ENCODE results near the gene GIMAP4.

Gene GIMAP4

DNA sequence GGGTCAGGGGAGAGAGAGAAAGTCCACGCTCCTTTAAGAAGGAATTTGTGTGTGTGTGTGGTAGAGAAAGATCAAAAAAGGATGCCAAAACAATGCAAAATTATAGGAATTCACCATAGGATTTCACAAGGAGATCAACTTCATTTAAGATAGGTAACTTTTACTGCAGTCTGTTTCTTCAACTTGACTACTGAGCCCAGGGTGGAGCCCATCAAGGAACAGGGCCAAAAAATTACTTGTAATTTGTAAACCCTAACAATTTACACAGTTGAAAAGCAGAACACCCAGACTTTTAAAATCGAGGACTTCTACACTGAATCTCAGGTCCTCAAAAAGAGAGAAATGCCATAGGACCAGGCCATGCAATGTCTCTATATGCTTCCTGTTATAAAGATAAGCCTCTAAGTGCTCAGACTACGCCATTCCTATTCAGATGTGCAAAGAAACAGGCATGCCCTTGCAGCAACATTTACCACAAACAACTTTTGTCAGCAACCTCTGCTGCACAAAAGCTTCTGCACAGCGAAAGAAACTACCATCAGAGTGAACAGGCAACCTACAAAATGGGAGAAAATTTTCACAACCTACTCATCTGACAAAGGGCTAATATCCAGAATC is 10.6 kb upstream of the GIMAP4 start:
- no peaks in the 10 kb centered on the region for H3K79me2 ChIP-seq (ENCODE audit: insufficient read depth, low read length)
- H3K9me3 ChIP-seq (ENCODE audit: insufficient read depth, low read length, severe bottlenecking) = peaks cover 32% of the 10 kb centered on the region
- H3K27ac ChIP-seq (ENCODE audit: low read length) = peak overlapping the region; percentile 25
- no peak overlapping the region for H3K4me3 ChIP-seq (ENCODE audit: low read depth in 1 of 2, low read length in 2 of 2)
- peaks cover 17% of the 10 kb centered on the region for H3K4me1 ChIP-seq (ENCODE audit: insufficient read depth, low read length)
- DNase-seq = peak; percentile 29
- no peaks in the 10 kb centered on the region for H3K27me3 ChIP-seq (ENCODE audit: insufficient read depth, low read length, poor library complexity)
- H4K20me1 ChIP-seq (ENCODE audit: insufficient read depth, low read length) = no peaks in the 10 kb centered on the region
- 0 out of 2 replicates have a peak overlapping the region, but pooled peaks have one; percentile 3 for H3K4me2 ChIP-seq (ENCODE audit: insufficient read depth, low read length)
- TF ChIP-seq, protein P1, sequence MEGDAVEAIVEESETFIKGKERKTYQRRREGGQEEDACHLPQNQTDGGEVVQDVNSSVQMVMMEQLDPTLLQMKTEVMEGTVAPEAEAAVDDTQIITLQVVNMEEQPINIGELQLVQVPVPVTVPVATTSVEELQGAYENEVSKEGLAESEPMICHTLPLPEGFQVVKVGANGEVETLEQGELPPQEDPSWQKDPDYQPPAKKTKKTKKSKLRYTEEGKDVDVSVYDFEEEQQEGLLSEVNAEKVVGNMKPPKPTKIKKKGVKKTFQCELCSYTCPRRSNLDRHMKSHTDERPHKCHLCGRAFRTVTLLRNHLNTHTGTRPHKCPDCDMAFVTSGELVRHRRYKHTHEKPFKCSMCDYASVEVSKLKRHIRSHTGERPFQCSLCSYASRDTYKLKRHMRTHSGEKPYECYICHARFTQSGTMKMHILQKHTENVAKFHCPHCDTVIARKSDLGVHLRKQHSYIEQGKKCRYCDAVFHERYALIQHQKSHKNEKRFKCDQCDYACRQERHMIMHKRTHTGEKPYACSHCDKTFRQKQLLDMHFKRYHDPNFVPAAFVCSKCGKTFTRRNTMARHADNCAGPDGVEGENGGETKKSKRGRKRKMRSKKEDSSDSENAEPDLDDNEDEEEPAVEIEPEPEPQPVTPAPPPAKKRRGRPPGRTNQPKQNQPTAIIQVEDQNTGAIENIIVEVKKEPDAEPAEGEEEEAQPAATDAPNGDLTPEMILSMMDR (IDR thresholded peaks at IDR 0.05; ENCODE audit: borderline replicate concordance, extremely low read depth, low read length, poor library complexity, severe bottlenecking) = no peak
- TF ChIP-seq EZH2 (IDR thresholded peaks at IDR 0.05; ENCODE audit: borderline replicate concordance, low read depth, low read length, severe bottlenecking) = no peak
- H3K36me3 ChIP-seq (ENCODE audit: insufficient read depth, low read length) = 0 out of 2 replicates have a peak, but pooled peaks cover 2% of the 10 kb centered on the region
- H3K9ac ChIP-seq (ENCODE audit: low read depth, low read length) = no peak overlapping the region
- ATAC-seq (ENCODE audit: insufficient read depth, low read depth) = peak; percentile 89
- H2AFZ ChIP-seq (ENCODE audit: low read depth, low read length) = peak overlapping the region; percentile 46

DNA sequence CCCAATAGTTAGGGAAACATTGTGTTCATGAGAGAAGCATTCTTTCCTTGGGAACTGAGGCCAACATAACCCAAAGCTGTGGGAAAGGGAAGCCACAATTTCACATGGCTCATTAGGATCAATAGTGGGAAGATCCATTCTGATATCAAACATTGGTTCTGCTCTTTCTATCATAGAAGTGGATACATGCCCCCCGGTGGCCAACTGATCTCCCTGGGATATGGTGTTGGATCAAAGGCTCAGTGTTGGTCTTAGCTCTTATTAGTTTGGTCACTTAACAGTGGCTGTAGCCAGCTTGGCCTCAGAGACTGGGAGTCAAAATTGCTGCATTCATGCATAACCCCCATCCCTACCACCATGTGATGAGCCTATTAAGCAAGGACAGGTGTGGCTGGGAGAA is 6.7 kb upstream of the GIMAP4 start:
- 0 out of 2 replicates have a peak, but pooled peaks cover 2% of the 10 kb centered on the region for H3K36me3 ChIP-seq (ENCODE audit: insufficient read depth, low read length)
- H2AFZ ChIP-seq (ENCODE audit: low read depth, low read length) = no peak overlapping the region
- H3K4me1 ChIP-seq (ENCODE audit: insufficient read depth, low read length) = peaks cover 15% of the 10 kb centered on the region
- no peak overlapping the region for H3K4me3 ChIP-seq (ENCODE audit: low read depth in 1 of 2, low read length in 2 of 2)
- no peaks in the 10 kb centered on the region for H3K79me2 ChIP-seq (ENCODE audit: insufficient read depth, low read length)
- no peaks in the 10 kb centered on the region for H3K27me3 ChIP-seq (ENCODE audit: insufficient read depth, low read length, poor library complexity)
- DNase-seq = no peak
- no peak for TF ChIP-seq EZH2 (IDR thresholded peaks at IDR 0.05; ENCODE audit: borderline replicate concordance, low read depth, low read length, severe bottlenecking)
- TF ChIP-seq, protein P1 (IDR thresholded peaks at IDR 0.05; ENCODE audit: borderline replicate concordance, extremely low read depth, low read length, poor library complexity, severe bottlenecking) = no peak
- no peaks in the 10 kb centered on the region for H4K20me1 ChIP-seq (ENCODE audit: insufficient read depth, low read length)
- H3K9me3 ChIP-seq (ENCODE audit: insufficient read depth, low read length, severe bottlenecking) = peaks cover 21% of the 10 kb centered on the region
- H3K4me2 ChIP-seq (ENCODE audit: insufficient read depth, low read length) = no peak overlapping the region
- H3K27ac ChIP-seq (ENCODE audit: low read length) = no peak overlapping the region
- no peak for ATAC-seq (ENCODE audit: insufficient read depth, low read depth)
- no peak overlapping the region for H3K9ac ChIP-seq (ENCODE audit: low read depth, low read length)

DNA sequence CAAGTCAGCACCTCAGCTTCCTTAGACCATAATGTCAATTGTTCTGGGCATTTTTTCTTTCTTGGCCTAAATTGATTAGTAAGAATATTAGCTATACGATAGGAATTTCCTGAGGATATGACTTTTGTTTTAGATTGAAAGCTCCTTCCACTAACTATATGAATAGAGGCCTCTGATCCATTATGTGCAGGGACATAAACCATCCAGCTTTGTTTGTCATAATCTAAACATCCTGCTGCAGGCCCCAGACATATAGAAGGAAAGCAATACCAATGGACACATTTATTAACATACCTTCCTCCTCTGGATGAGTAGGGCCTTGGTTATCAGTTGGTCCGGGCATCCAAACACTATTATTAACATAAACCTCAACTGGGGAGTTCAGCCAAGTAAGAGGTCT is 4.3 kb upstream of the GIMAP4 start:
- no peak overlapping the region for H3K4me3 ChIP-seq (ENCODE audit: low read depth in 1 of 2, low read length in 2 of 2)
- H3K79me2 ChIP-seq (ENCODE audit: insufficient read depth, low read length) = no peaks in the 10 kb centered on the region
- H2AFZ ChIP-seq (ENCODE audit: low read depth, low read length) = no peak overlapping the region
- no peak for ATAC-seq (ENCODE audit: insufficient read depth, low read depth)
- H3K9ac ChIP-seq (ENCODE audit: low read depth, low read length) = no peak overlapping the region
- H3K4me1 ChIP-seq (ENCODE audit: insufficient read depth, low read length) = peaks cover 4% of the 10 kb centered on the region
- H4K20me1 ChIP-seq (ENCODE audit: insufficient read depth, low read length) = no peaks in the 10 kb centered on the region
- no peak overlapping the region for H3K4me2 ChIP-seq (ENCODE audit: insufficient read depth, low read length)
- 0 out of 2 replicates have a peak, but pooled peaks cover 2% of the 10 kb centered on the region for H3K36me3 ChIP-seq (ENCODE audit: insufficient read depth, low read length)
- H3K27me3 ChIP-seq (ENCODE audit: insufficient read depth, low read length, poor library complexity) = no peaks in the 10 kb centered on the region
- DNase-seq = no peak
- peaks cover 20% of the 10 kb centered on the region for H3K9me3 ChIP-seq (ENCODE audit: insufficient read depth, low read length, severe bottlenecking)
- no peak overlapping the region for H3K27ac ChIP-seq (ENCODE audit: low read length)
- TF ChIP-seq, protein P1 (IDR thresholded peaks at IDR 0.05; ENCODE audit: borderline replicate concordance, extremely low read depth, low read length, poor library complexity, severe bottlenecking) = no peak
- no peak for TF ChIP-seq EZH2 (IDR thresholded peaks at IDR 0.05; ENCODE audit: borderline replicate concordance, low read depth, low read length, severe bottlenecking)

Data from DND-41 (cell line).